Activated CD4-positive, alpha-beta T cell treated with anti-CD3 and anti-CD28 coated beads, Interleukin-2, amount 10 ng/mL, durations not matched to agents 24 days and 14 days (primary cell): Measurements from ENCODE around the gene EEF1G. TPM values are rescaled to one million over a fixed set of nuclear protein-coding genes. Genes with fewer than 3 reads are reported as not detected.
"Not testable (repeated sequence)": the region's sequence is repeated elsewhere in the genome, so short reads cannot be mapped to it uniquely, and the experiment has no call there.

Experiments used
- DNase-seq: peaks from one replicate; pipeline ENCODE4 v3.0.0; 2022
- H3K27ac Mint-ChIP-seq: one replicate; pipeline ENCODE4 v1.8.0; 2022; ENCODE audit warnings: mild to moderate bottlenecking, mixed read lengths
- H3K27me3 Mint-ChIP-seq: one replicate; pipeline ENCODE4 v1.8.0; 2022; ENCODE audit warnings: mixed read lengths
- H3K36me3 Mint-ChIP-seq: one replicate; pipeline ENCODE4 v1.8.0; 2022; ENCODE audit warnings: low read depth, mild to moderate bottlenecking, mixed read lengths
- H3K4me1 Mint-ChIP-seq: one replicate; pipeline ENCODE4 v1.8.0; 2021; ENCODE audit warnings: mixed read lengths
- H3K4me3 Mint-ChIP-seq: one replicate; pipeline ENCODE4 v1.8.0; 2022; ENCODE audit warnings: mild to moderate bottlenecking, moderate library complexity, mixed read lengths
- H3K9me3 Mint-ChIP-seq: one replicate; pipeline ENCODE4 v1.8.0; 2021; ENCODE audit warnings: mixed read lengths
- intact Hi-C: fragments of 100-400 bp; cut with micrococcal nuclease; formaldehyde crosslinking; loops from one replicate; pipeline ENCODE4 v1.15.1; 2023
- total RNA-seq: library from RNA; stranded (reverse); gene quantifications from 2 replicates; pipeline ENCODE4 v1.2.3, GENCODE V29; 2022

Gene EEF1G
- total RNA-seq, 1 donor from 2014 or later: 1,271 TPM

- intact Hi-C loops: loop anchor here (2.0 to 10.0 kb wide), 2 partner anchors 48 to 728 kb away; partner anchors contain the start of genes FADS2 and MTA2
- no peaks in the 10 kb centered on the region for H3K9me3 Mint-ChIP-seq
- H3K27ac Mint-ChIP-seq: peak overlapping the region; percentile 98
- DNase-seq: peak; percentile 91
- peaks cover 78% of the 10 kb centered on the region for H3K4me1 Mint-ChIP-seq
- peak overlapping the region; percentile 71 for H3K4me3 Mint-ChIP-seq
- H3K36me3 Mint-ChIP-seq: peaks cover 20% of the 10 kb centered on the region
- H3K27me3 Mint-ChIP-seq: peaks cover 9% of the 10 kb centered on the region
Measured at GRCh38 chr11:62553080-62553838, 20.4 kb downstream of the EEF1G start.

- H3K27me3 Mint-ChIP-seq: peaks cover 12% of the 10 kb centered on the region
- H3K4me3 Mint-ChIP-seq: peak overlapping the region; percentile 71
- intact Hi-C loops: loop anchor here (2.0 to 10.0 kb wide), 2 partner anchors 48 to 728 kb away; partner anchors contain the start of genes FADS2 and MTA2
- peaks cover 17% of the 10 kb centered on the region for H3K36me3 Mint-ChIP-seq
- no peak for DNase-seq
- peak overlapping the region; percentile 98 for H3K27ac Mint-ChIP-seq
- peaks cover 80% of the 10 kb centered on the region for H3K4me1 Mint-ChIP-seq
- H3K9me3 Mint-ChIP-seq: no peaks in the 10 kb centered on the region
Measured at GRCh38 chr11:62552485-62553079, 21.1 kb downstream of the EEF1G start.

GRCh38 chr11:62550478-62550877 is 23.2 kb downstream of the EEF1G start:
- H3K27me3 Mint-ChIP-seq: peaks cover 14% of the 10 kb centered on the region
- intact Hi-C loops: loop anchor here (10.0 kb wide), 1 partner anchor 726 kb away; the partner anchor contains the start of gene FADS2
- H3K4me3 Mint-ChIP-seq, H3K36me3 Mint-ChIP-seq, DNase-seq, H3K9me3 Mint-ChIP-seq: not testable (repeated sequence)
- H3K27ac Mint-ChIP-seq: peak overlapping the region; percentile 98
- peaks cover 64% of the 10 kb centered on the region for H3K4me1 Mint-ChIP-seq

DNA sequence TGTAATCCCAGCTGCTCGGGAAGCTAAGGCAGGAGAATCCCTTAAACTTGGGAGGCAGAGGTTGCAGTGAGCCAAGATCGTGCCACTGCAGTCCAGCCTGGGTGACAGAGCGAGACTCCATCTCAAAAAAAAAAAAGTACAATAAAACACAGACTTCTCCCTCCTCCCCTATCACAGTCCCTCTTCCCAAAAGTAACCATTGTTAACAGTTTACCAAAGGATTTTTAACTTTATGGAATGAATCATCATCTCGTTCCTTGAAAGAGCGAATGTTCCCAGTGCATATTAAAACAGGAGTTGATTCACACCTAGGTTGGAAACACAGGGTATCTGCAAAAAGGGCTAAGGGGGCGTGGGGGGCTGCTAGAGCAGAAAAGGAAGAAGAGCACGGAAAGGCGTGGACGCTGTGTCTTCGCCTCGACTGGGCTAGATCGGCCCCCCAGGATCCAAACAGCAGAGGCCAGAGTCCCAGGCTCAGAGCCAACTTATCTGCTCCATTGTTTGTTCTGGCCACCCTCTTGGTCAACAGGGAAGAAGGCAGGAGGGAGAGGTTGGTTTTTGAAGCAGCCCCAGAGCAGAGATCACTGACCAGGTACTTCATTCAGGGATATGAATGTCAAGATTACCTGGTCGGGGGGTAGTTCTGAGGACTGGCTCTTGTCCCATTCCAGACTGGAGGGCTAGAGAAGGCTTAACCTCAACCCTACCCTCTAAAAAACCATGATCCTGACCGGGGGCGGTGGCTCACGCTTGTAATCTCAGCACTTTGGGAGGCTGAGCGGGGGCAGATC is 25.0 kb downstream of the EEF1G start:
- intact Hi-C loops: no loop called here
- Mint-ChIP-seq H3K36me3 (peaks cover 3% of the 10 kb centered on the region), H3K27ac (peak overlapping the region; percentile 13), H3K4me1 (peaks cover 61% of the 10 kb centered on the region), H3K4me3 (no peak overlapping the region), H3K9me3 (no peaks in the 10 kb centered on the region), H3K27me3 (peaks cover 14% of the 10 kb centered on the region)
- no peak for DNase-seq

DNA sequence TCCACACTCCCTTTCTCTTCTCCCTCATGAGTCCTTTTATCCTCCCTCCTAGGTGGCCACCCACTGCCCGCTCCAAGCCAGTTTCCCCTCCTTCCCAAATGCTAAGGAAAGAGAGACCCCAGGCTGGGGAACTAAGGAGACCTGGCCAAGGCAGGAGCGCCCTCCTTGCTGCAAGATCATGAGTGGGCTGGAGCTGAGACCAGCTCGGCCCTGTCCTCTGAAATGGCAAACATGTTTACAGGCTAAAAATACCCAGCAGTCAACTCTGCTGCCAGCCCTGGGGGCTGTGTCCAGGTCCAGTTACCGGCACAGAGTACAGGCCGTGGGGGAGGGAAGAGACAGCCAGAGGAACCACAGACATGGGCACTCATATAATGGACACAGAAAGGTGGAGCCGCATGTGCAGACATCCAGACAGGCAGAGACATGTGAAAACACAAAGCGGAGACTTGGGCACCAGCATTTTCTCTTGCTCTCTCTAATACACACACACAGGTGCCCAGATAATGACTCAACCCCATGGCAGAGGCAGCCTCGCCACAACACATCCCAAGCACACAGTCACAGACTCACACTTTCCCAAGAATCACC is 25.9 kb downstream of the EEF1G start:
- Mint-ChIP-seq H3K4me3 (peak overlapping the region; percentile 99), H3K9me3 (no peaks in the 10 kb centered on the region), H3K27me3 (peaks cover 14% of the 10 kb centered on the region), H3K4me1 (peaks cover 61% of the 10 kb centered on the region), H3K27ac (peak overlapping the region; percentile 59), H3K36me3 (peaks cover 3% of the 10 kb centered on the region)
- no peak for DNase-seq
- intact Hi-C loops: no loop called here

GRCh38 chr11:62546929-62547625 is 26.6 kb downstream of the EEF1G start:
- Mint-ChIP-seq H3K36me3 (peaks cover 3% of the 10 kb centered on the region), H3K4me1 (peaks cover 62% of the 10 kb centered on the region), H3K9me3 (no peaks in the 10 kb centered on the region), H3K27me3 (peaks cover 14% of the 10 kb centered on the region), H3K27ac (peak overlapping the region; percentile 59), H3K4me3 (peak overlapping the region; percentile 99)
- intact Hi-C loops: loop anchor here (1.0 kb wide), 1 partner anchor 9 kb away; no protein-coding TSS in a partner anchor
- DNase-seq: no peak

GRCh38 chr11:62546244-62546928 is 27.3 kb downstream of the EEF1G start, which contains the start of gene AHNAK:
AHNAK (minus strand) TSS chr11:62546806; CDS start chr11:62536098, 10,708 bp downstream.
- Mint-ChIP-seq H3K9me3 (no peaks in the 10 kb centered on the region), H3K27ac (peak within 1 kb of the TSS; percentile 95), H3K4me1 (peaks cover 62% of the 10 kb centered on the region), H3K4me3 (peak within 1 kb of the TSS; percentile 99), H3K36me3 (peaks cover 3% of the 10 kb centered on the region), H3K27me3 (peaks cover 12% of the 10 kb centered on the region)
- peak; percentile 95 for DNase-seq
- intact Hi-C loops: loop anchor here (1.0 kb wide), 1 partner anchor 10 kb away; no protein-coding TSS in a partner anchor

- Mint-ChIP-seq H3K4me3 (peak overlapping the region; percentile 99), H3K27ac (peak overlapping the region; percentile 95), H3K4me1 (peaks cover 62% of the 10 kb centered on the region), H3K27me3 (peaks cover 12% of the 10 kb centered on the region), H3K9me3 (no peaks in the 10 kb centered on the region), H3K36me3 (peaks cover 5% of the 10 kb centered on the region)
- peak; percentile 89 for DNase-seq
- intact Hi-C loops: loop anchor here (1.0 kb wide), 1 partner anchor 11 kb away; no protein-coding TSS in a partner anchor
Measured at GRCh38 chr11:62545437-62546243, 28.1 kb downstream of the EEF1G start.

- Mint-ChIP-seq H3K27me3 (peaks cover 10% of the 10 kb centered on the region), H3K9me3 (no peaks in the 10 kb centered on the region), H3K4me1 (peaks cover 62% of the 10 kb centered on the region), H3K4me3 (peak overlapping the region; percentile 99), H3K27ac (peak overlapping the region; percentile 95), H3K36me3 (peaks cover 5% of the 10 kb centered on the region)
- intact Hi-C loops: loop anchor here (1.0 to 5.0 kb wide), 4 partner anchors 38 to 573 kb away; no protein-coding TSS in a partner anchor
- DNase-seq: peak; percentile 84
Measured at GRCh38 chr11:62544581-62545436, 28.9 kb downstream of the EEF1G start.

DNA sequence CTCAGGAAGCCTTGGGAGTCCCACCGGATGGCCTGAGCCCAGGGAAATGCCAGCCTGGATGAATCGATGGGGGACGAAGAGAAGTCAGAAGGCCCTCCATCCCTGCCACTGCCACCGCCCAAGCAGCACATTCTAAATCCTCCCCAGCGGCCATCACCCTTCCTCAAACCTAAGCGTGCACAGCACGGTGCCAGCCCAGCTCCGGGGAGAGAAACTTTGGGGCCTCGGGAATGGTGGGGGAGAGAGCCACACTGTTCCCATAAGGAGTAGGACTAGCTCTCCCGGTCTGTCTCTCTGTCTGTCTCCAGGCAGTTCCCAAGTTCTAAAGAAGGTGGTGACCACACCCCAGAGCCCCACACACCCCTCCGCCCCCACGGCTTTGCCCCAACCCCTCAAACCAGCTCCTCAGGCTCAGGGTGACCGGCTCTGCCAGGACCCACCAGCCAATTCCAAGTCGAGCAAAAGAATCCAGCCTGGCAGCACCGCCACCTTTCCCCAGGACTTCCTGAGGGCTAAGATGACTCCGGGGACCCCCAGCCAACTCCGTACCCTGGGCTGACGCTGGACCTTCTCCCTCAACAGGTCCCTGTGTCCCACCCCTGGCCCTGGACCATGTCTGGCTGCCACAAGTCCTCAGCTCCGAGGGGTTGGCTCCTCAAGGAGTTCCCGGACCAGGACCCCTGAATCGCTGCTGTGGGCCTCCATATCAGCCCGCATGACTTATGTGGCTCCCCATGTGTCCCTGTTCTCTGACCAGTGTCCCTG is 29.8 kb downstream of the EEF1G start:
- H3K36me3 Mint-ChIP-seq: peaks cover 5% of the 10 kb centered on the region
- peak overlapping the region; percentile 99 for H3K4me3 Mint-ChIP-seq
- H3K4me1 Mint-ChIP-seq: peaks cover 63% of the 10 kb centered on the region
- DNase-seq: peak; percentile 59
- intact Hi-C loops: loop anchor here (1.0 to 5.0 kb wide), 4 partner anchors 37 to 572 kb away; no protein-coding TSS in a partner anchor
- H3K27ac Mint-ChIP-seq: peak overlapping the region; percentile 95
- H3K27me3 Mint-ChIP-seq: peaks cover 8% of the 10 kb centered on the region
- no peaks in the 10 kb centered on the region for H3K9me3 Mint-ChIP-seq
